Neural progenitor cell (in vitro differentiated cells): Measurements from ENCODE around the gene ATP1B3. TPM values are rescaled to one million over a fixed set of nuclear protein-coding genes. Genes with fewer than 3 reads are reported as not detected.

ENCODE experiments used
- DNase-seq: peaks from one replicate; pipeline ENCODE4 v3.0.0-alpha.2; 2016; ENCODE audit warnings: low spot score
- H2AFZ ChIP-seq: fragments of 200-600 bp; sonication (generic); replicated peaks from 2 replicates; pipeline ENCODE4 v1.6.1; 2016; ENCODE audit warnings: antibody characterized with exemption
- H3F3A ChIP-seq: fragments of 200-600 bp; sonication (generic); 2 replicates; pipeline ENCODE4 v1.6.1; 2016; ENCODE audit warnings: antibody characterized with exemption, low read depth
- H3K27ac ChIP-seq: fragments of 200-600 bp; sonication (generic); 2 replicates; pipeline ENCODE4 v1.5.1; 2016; ENCODE audit warnings: mild to moderate bottlenecking
- H3K27me3 ChIP-seq: fragments of 200-600 bp; sonication (generic); 2 replicates; pipeline ENCODE4 v1.6.1; 2016; ENCODE audit warnings: mild to moderate bottlenecking, moderate library complexity
- H3K36me3 ChIP-seq: fragments of 200-600 bp; sonication (generic); 2 replicates; pipeline ENCODE4 v1.5.1; 2016
- H3K4me1 ChIP-seq: fragments of 200-600 bp; sonication (generic); 2 replicates; pipeline ENCODE4 v1.6.1; 2016; ENCODE audit warnings: mixed run types
- H3K4me2 ChIP-seq: fragments of 200-600 bp; sonication (generic); 2 replicates; pipeline ENCODE4 v1.6.1; 2016
- H3K4me3 ChIP-seq: fragments of 200-600 bp; sonication (generic); 2 replicates; pipeline ENCODE4 v1.5.1; 2016
- H3K79me2 ChIP-seq: fragments of 200-600 bp; sonication (generic); 2 replicates; pipeline ENCODE4 v1.6.1; 2016; ENCODE audit warnings: low read depth
- H3K9ac ChIP-seq: fragments of 200-600 bp; sonication (generic); 2 replicates; pipeline ENCODE4 v1.6.1; 2016
- H3K9me3 ChIP-seq: fragments of 200-600 bp; sonication (generic); 2 replicates; pipeline ENCODE4 v1.5.1; 2016; ENCODE audit warnings: low read depth
- H4K20me1 ChIP-seq: fragments of 200-600 bp; sonication (generic); 2 replicates; pipeline ENCODE4 v1.6.1; 2016; ENCODE audit warnings: low read depth
- H3K27ac Mint-ChIP-seq: 3 replicates; pipeline ENCODE4 v1.8.0; 2021; ENCODE audit warnings: mixed read lengths
- H3K27me3 Mint-ChIP-seq: 2 replicates; pipeline ENCODE4 v1.8.0; 2022; ENCODE audit warnings: low read depth, mild to moderate bottlenecking, inconsistent platforms, moderate library complexity, mixed read lengths; ENCODE audit not compliant: insufficient read depth
- H3K36me3 Mint-ChIP-seq: 3 replicates; pipeline ENCODE4 v1.8.0; 2021; ENCODE audit warnings: mixed read lengths
- H3K4me1 Mint-ChIP-seq: 3 replicates; pipeline ENCODE4 v1.8.0; 2021; ENCODE audit warnings: mixed read lengths
- H3K4me3 Mint-ChIP-seq: 3 replicates; pipeline ENCODE4 v1.8.0; 2021; ENCODE audit warnings: mild to moderate bottlenecking, moderate library complexity, mixed read lengths
- H3K9me3 Mint-ChIP-seq: 3 replicates; pipeline ENCODE4 v1.8.0; 2020; ENCODE audit warnings: mixed read lengths
- EZH2 ChIP-seq: fragments of 200-600 bp; sonication (generic); IDR thresholded peaks from 2 replicates; pipeline ENCODE4 v1.6.1; 2017; ENCODE audit warnings: antibody characterized with exemption, mild to moderate bottlenecking, moderate library complexity
- EZH2phosphoT487 ChIP-seq: fragments of 200-600 bp; sonication (generic); IDR thresholded peaks from 2 replicates; pipeline ENCODE4 v1.6.1; 2017; ENCODE audit warnings: antibody characterized with exemption
- total RNA-seq: library from RNA; depleted of rRNA; stranded (reverse); fragments of >200 nt; gene quantifications from 2 replicates; pipeline ENCODE4 v1.2.3, GENCODE V29; 2015; ENCODE audit warnings: low replicate concordance
- TF ChIP-seq, protein P1 (sequence below): fragments of 200-600 bp; sonication (generic); IDR thresholded peaks from 2 replicates; pipeline ENCODE4 v1.5.1; 2017; ENCODE audit warnings: antibody characterized with exemption, mild to moderate bottlenecking

The ATP1B3 gene
- total RNA-seq, 1 donor from 2014 or later: 95.6 TPM

- H3K4me1 Mint-ChIP-seq: peaks cover 7% of the 10 kb centered on the region
- H3F3A ChIP-seq: no peaks in the 10 kb centered on the region
- H3K4me1 ChIP-seq: peaks cover 5% of the 10 kb centered on the region
- H3K4me3 ChIP-seq: no peak overlapping the region
- H3K27ac Mint-ChIP-seq: no peak overlapping the region
- H3K9me3 Mint-ChIP-seq: no peaks in the 10 kb centered on the region
- H3K4me2 ChIP-seq: no peak overlapping the region
- no peaks in the 10 kb centered on the region for H3K36me3 ChIP-seq
- no peak overlapping the region for H3K27ac ChIP-seq
- H3K79me2 ChIP-seq: no peaks in the 10 kb centered on the region
- no peak overlapping the region for H2AFZ ChIP-seq
- H3K9me3 ChIP-seq: no peaks in the 10 kb centered on the region
- no peak for DNase-seq
- TF ChIP-seq EZH2phosphoT487 (no peak), EZH2 (no peak)
- TF ChIP-seq, protein P1, sequence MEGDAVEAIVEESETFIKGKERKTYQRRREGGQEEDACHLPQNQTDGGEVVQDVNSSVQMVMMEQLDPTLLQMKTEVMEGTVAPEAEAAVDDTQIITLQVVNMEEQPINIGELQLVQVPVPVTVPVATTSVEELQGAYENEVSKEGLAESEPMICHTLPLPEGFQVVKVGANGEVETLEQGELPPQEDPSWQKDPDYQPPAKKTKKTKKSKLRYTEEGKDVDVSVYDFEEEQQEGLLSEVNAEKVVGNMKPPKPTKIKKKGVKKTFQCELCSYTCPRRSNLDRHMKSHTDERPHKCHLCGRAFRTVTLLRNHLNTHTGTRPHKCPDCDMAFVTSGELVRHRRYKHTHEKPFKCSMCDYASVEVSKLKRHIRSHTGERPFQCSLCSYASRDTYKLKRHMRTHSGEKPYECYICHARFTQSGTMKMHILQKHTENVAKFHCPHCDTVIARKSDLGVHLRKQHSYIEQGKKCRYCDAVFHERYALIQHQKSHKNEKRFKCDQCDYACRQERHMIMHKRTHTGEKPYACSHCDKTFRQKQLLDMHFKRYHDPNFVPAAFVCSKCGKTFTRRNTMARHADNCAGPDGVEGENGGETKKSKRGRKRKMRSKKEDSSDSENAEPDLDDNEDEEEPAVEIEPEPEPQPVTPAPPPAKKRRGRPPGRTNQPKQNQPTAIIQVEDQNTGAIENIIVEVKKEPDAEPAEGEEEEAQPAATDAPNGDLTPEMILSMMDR: no peak
- H4K20me1 ChIP-seq: no peaks in the 10 kb centered on the region
- no peaks in the 10 kb centered on the region for H3K27me3 ChIP-seq
- peaks cover 3% of the 10 kb centered on the region for H3K27me3 Mint-ChIP-seq
- H3K4me3 Mint-ChIP-seq: no peak overlapping the region
- no peak overlapping the region for H3K9ac ChIP-seq
- peaks cover 15% of the 10 kb centered on the region for H3K36me3 Mint-ChIP-seq
Observed at GRCh38 chr3:141930801-141931200, 54.4 kb downstream of the ATP1B3 start.

GRCh38 chr3:141933421-141934300, 57.2 kb downstream of the ATP1B3 start:
- Histone ChIP-seq H3K27me3 (no peaks in the 10 kb centered on the region), H4K20me1 (no peaks in the 10 kb centered on the region), H3K36me3 (no peaks in the 10 kb centered on the region), H2AFZ (peak overlapping the region; percentile 64), H3K4me3 (no peak overlapping the region), H3K4me2 (no peak overlapping the region), H3F3A (no peaks in the 10 kb centered on the region), H3K79me2 (no peaks in the 10 kb centered on the region), H3K27ac (peak overlapping the region; percentile 47), H3K4me1 (peaks cover 5% of the 10 kb centered on the region), H3K9ac (no peak overlapping the region), H3K9me3 (no peaks in the 10 kb centered on the region)
- DNase-seq: no peak
- H3K4me3 Mint-ChIP-seq: no peak overlapping the region
- peaks cover 2% of the 10 kb centered on the region for H3K36me3 Mint-ChIP-seq
- H3K27ac Mint-ChIP-seq: no peak overlapping the region
- peaks cover 2% of the 10 kb centered on the region for H3K27me3 Mint-ChIP-seq
- TF ChIP-seq EZH2 (no peak), EZH2phosphoT487 (no peak)
- TF ChIP-seq, protein P1: no peak
- no peaks in the 10 kb centered on the region for H3K9me3 Mint-ChIP-seq
- peaks cover 7% of the 10 kb centered on the region for H3K4me1 Mint-ChIP-seq

DNA sequence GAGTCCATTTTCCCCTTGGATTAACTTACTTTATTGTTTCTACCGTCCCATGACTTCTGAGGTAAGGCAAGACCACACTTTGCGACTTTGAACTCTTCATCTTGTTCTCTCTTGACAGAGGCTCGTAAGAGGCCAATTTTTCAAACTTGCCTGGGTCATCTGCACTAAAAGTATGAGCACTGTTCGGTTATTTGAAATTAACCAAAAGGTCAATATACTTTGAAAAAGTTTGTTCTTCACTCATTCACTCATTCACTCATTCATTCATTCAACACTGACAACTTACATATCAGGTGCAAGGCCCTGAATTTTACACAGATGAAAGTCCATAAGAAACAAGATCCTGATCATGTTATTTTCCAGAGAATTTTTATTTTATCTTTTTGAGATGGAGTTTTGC, 57.9 kb downstream of the ATP1B3 start:
- TF ChIP-seq, protein P1: no peak
- TF ChIP-seq EZH2phosphoT487 (no peak), EZH2 (no peak)
- H3K36me3 ChIP-seq: no peaks in the 10 kb centered on the region
- no peaks in the 10 kb centered on the region for H4K20me1 ChIP-seq
- no peak overlapping the region for H3K27ac Mint-ChIP-seq
- no peak for DNase-seq
- no peak overlapping the region for H3K4me3 Mint-ChIP-seq
- no peak overlapping the region for H3K4me3 ChIP-seq
- no peaks in the 10 kb centered on the region for H3K36me3 Mint-ChIP-seq
- H3K79me2 ChIP-seq: no peaks in the 10 kb centered on the region
- H3K4me1 ChIP-seq: peaks cover 5% of the 10 kb centered on the region
- no peak overlapping the region for H3K9ac ChIP-seq
- H3K9me3 Mint-ChIP-seq: peaks cover 2% of the 10 kb centered on the region
- H3K9me3 ChIP-seq: no peaks in the 10 kb centered on the region
- no peaks in the 10 kb centered on the region for H3K27me3 ChIP-seq
- peak overlapping the region; percentile 64 for H2AFZ ChIP-seq
- no peak overlapping the region for H3K27ac ChIP-seq
- peaks cover 7% of the 10 kb centered on the region for H3K4me1 Mint-ChIP-seq
- H3K4me2 ChIP-seq: no peak overlapping the region
- H3F3A ChIP-seq: no peaks in the 10 kb centered on the region
- no peaks in the 10 kb centered on the region for H3K27me3 Mint-ChIP-seq
